HK-2 (cell line): ENCODE data around the gene CBFA2T3.
"Not testable (repeated sequence)": the region's sequence is repeated elsewhere in the genome, so short reads cannot be mapped to it uniquely, and the experiment has no call there.

ENCODE experiments used
- DNase-seq: peaks from one replicate; pipeline ENCODE4 v3.0.0-alpha.2; 2018; ENCODE audit not compliant: unreplicated experiment

Gene CBFA2T3

GRCh38 chr16:89013111-89013510, 36.1 kb upstream of the CBFA2T3 start:
- DNase-seq: no peak

DNA sequence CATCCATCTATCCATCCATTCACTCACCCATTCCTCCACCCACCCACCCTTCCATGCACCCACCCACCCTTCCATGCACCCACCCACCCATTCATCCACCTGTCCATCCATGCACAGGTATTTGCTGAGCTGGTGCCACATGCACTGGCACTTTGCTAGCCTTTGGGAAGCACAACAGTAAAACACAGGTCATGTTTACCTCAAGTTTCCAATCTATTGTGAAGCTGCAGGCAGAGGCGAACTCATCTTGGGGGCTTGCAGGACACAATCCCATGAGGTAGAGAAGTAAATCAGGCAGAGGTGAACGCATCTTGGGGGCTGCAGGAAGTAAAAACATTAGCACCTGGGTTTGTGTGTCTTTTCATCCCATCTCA, 35.6 kb upstream of the CBFA2T3 start:
- no peak for DNase-seq

- no peak for DNase-seq
Measured at GRCh38 chr16:89011909-89012621, 35.1 kb upstream of the CBFA2T3 start.

DNA sequence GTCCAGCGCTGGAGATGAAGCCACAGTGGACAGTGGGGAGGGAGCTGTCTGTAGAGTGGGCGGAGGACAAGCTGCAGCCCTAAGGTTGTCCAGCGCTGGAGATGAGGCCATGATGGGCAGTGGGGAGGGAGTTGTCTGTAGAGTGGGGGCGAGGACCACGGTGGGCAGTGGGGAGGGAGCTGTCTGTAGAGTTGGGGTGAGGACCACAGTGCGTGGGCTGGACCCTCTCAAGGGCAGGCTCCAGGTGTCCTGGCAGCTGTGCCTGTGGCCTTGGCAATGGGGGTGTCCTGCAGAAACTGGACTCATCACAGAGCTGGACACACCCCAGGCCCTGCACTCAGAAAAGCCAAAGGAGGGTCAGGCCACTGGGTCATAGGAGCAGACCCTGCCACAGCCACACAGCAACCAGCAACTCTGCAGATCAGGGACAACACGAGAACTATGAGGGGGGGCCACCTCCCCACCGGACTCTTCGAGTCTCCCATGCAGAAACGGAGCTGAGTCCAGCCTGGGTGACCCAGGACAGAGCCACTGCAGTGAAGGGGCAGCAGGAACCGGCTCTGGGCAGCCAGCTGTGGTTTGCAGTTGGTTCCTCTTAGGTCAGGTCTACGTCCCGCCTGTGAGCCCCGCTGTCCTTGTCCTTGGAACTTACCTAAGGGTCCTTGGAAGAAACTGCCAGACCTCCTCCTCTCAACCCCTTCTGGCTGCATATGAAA, 33.4 kb upstream of the CBFA2T3 start:
- DNase-seq: no peak

DNA sequence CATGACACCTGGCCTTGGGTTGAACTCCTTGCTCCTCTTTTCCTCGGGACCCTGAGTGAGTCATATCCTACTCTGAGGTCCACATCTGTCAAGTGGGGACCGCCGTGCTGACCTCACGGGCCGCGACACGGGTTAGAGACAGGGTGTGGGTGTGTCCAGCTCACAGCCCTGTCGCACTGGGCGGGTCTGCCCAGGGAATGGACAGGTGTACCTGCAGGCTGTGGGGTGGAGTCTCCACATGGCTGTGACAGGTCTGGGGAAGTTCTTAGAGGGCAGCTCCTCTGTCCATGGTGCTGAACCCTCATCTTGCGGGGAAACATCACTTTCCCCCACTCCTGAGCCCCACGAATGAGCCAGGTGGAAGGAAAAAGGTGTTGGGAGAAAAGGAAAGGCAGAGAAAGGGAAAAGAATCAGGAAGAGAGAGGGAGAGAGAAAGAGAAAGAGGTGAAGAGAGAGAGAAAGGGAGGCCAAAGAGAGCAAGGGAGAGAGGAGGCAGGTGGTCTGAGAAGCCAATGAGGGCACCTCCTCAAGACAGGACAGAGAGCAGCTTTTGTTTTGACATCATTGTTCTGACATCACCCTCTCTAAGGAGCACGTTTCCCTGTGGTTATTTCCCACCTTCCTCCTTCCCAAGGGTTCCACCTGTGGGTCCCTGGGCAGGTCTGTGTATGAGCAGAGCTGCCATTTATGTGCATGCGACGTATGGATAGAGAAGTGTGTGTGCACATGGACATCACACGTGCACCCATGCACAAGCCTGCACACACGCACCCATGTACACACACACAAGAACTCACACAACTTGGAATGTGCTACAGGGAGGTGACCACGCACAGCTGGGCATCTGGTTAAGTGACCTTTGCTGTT, 32.6 kb upstream of the CBFA2T3 start:
- DNase-seq: peak; percentile 23

GRCh38 chr16:89008796-89009195, 31.8 kb upstream of the CBFA2T3 start:
- DNase-seq: not testable (repeated sequence)

DNA sequence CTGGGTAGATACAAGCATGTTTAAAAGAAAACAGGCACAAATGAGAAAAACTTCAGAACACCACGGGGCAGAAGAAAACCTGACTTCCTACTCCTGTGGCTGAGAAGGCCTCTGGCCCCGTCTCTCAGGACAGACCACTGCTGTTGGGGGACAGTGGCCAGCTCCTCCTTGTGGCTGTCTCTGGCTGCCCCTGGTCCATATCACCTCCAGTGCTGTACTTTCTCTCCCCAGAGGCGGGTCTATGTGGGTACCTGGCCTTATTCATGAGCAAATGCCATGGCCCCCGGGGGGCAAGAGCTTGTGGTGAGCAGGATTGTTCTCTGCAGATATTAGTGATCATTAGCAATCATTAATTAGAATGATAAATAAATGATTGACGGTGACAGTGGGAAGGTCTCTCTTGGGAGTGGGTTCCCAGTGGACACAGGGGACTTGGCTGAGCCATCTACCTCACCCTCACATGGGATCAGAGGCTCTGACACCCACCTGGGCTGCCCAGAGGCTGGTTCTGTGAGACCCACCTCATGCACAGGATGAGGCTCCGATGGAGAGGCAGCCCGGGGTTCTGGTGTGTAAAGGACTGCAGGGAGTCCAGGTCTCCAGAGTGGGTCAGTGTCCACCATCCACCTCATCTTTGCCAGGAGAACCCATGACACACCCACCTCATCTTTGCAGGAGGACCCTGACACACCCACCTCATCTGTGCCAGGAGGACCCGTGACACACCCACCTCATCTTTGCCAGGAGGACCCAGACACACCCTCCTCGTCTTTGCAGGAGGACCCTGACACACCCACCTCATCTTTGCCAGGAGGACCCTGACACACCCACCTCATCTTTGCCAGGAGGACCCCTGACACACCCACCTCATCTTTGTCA, 30.6 kb upstream of the CBFA2T3 start:
- no peak for DNase-seq

GRCh38 chr16:89006036-89006752, 29.2 kb upstream of the CBFA2T3 start:
- no peak for DNase-seq

DNA sequence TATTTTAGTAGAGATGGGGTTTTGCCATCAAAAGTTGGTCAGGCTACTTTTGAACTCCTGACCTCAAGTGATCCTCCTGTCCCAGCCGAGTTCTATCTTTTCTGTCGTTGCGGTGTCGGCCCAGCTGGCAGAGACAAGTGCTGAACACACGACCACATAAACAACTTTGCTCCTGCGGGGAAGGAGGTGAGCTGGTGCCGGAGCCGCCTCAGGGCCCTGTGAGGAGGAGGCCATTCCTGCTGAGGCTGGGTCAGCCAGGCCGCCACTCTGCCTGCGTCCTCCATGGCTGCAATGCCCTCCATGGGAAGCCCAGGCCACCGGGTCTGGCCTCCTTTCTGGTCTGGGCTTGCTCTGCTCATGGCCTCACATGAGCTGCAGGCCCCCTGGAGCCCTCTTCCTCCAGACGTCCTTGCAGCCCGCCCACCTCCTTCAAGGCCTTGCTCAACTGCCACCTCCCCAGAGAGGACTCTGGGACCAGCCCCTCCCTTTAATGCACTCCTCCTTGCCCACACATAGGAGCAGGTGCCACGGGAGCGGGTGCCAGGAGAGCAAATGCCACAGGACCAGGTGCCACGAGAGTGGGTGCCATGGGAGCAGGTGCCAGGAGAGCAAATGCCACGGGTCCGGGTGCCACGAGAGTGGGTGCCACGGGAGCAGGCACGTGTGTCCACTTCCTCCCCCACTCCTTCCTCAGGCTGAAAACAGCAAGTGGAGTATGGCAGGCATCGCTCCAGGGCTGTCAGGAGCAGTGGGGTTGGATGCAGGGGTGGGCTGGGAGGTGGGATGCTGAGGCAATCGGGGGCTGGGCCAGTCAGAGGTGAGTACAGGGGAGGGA, 28.4 kb upstream of the CBFA2T3 start:
- no peak for DNase-seq

DNA sequence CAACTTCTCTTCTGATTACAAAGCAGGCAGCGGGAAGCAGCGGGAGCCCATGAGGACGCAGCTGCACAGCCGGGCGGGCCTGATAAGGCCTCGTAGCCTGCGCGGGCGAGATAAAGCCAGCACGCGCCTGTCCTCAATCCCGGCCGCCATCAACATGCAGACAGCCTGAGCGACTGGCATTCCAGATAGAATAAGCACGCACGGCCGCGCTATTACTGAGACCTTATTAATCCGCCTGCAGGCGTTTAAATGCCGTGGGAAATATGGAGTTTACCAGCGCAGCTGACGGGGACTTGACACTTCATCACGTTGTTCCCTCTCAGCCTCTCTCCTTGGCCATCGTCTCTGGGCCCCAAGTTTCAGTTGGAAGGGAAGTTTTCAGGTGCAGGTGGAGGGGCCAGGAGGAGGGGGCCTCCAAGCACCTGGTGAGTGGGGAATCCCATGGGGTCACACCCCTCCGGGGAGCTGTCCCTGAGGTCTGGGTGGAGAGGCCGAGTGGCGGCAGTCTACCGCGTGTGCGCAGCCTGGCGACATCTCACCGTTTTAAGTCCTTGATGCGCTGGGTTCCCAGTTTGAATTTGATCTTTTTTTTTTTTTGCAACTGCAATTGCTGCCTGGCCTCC, 27.3 kb upstream of the CBFA2T3 start:
- DNase-seq: no peak

DNA sequence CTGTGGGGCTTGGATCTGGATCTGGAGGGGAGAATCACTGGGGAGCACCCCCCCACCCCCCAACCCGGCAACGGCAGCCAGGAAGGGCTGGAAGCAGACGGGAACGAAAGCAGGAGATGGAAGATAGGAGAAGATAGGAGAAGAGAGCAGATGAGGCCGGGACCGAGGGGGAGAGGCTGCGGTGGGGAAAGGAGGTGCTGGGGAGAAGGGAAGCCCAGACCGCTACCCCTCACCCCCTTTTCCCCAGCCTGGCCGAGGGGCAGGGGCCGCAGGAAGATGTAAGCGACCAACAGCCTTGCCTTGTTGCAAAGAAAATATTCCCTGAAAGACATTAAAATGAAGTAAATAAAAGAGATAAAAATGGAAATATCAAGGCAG, 26.8 kb upstream of the CBFA2T3 start:
- no peak for DNase-seq

DNA sequence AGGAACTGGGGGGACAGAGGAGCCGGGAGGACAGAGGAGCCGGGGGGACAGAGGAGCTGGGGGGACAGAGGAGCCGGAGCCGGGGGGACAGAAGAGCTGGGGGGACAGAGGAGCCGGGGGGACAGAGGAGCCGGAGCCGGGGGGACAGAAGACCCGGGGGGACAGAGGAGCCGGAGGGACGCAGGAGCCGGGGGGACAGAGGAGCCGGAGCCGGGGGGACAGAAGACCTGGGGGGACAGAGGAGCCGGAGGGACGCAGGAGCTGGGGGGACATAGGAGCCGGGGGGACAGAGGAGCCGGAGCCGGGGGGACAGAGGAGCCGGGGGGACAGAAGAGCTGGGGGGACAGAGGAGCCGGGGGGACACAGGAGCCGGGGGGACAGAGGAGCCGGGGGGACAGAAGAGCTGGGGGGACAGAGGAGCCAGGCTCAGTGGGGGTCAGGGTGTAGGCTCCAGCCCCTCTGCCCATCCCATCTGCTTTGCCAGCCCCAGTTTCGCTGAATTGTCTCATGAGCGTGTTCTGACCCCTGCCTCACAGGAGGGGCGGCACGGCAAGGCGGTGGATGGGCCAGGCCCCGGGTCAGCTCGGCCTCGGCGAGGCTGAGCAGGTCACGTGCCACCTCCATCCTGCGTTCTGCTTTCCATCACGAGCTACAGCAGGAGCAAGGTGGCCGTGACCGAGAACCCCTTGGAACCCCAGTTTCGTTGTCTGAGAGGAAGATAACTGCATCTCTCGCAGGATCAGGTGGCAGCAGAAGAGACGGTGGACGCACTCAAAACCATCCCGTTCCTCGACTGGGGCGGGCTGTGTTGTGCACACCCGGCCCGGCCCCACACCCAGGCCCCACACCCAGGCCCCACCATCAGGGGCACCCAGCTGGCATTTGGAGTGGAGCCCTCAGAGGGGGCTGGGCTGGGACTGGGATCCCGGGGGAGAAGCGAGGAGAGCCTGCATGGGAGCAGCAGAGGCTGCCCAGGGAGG, 26.1 kb upstream of the CBFA2T3 start:
- no peak for DNase-seq

GRCh38 chr16:89002081-89002480, 25.1 kb upstream of the CBFA2T3 start:
- not testable (repeated sequence) for DNase-seq

DNA sequence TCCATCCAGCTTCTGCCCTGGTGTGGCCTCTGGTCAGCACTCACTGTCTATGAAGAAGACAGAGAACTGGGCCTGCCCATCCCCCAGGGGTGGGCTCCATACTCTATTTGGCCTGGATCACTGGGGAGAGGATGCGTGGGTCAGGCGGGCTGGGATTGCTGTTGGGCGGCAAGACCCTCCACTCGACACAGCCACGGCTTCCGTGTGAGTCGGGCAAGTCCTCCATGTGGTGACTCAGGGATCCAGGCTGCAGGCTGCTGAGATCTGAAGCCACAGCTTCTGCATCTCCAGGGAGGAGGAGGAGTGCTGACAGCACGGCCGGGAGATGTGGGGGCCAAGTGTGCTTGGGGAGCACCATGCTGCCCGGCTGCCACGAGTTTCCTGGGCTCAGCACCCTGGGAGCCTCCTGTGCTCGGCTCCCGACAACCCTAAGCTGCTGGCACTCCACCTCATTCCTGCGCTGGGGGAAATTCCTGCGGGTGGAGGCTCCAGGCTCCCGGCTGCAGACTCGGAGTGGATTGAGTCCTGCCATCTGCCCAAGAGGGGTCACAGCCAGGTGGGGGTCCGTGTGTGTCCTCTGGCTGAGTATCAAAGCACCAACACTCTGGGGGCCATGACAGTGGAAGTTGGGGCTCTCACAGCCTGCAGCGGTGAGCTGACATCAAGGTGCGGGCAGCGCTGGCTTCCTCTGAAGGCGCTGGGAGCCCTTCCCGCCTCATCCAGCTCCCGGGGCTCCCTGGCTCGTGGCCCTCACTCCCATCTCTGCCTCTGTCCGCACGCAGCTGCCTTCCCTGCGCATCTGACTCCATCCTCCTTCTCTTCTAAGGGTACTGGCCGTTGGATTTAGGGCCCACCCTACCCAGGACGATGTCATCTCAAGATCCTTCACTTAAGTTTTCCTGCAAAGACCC, 24.4 kb upstream of the CBFA2T3 start:
- DNase-seq: no peak

DNA sequence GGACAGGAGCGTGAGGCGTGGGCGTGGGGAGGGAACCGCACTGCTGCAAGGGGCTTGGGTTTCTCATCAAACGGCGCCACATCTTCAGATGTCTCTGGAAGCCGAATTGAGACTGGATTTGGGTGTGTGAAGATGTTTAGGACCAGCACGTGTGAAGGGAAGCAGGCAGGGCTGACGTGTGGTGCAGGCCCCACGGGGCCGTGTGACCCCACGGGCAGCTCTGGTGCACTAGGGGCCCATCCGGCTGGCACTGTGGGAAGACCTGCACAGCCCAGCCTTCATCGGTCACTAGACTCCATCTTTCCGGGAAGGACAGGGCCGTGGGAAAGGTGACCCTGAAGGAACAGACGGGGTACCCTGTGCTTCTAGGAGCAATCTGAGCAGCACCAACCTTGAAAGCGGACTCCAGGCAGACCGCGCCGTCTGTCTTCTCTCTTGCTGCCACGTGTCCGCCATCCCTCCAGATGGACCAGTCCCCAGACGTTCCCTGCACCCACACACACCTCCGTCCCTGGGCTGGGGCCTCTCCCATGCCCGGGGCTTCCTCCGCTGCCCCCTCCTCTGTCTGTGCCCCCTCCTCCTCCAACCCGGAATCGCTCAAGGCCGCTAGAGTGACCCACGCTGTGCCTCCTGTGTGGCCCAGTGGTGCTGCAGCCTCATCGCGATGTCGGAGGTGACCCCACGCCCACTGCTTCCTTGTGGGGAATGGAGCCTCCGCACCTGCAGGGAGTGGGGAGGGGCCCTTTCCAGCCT, 23.4 kb upstream of the CBFA2T3 start:
- DNase-seq: no peak

- no peak for DNase-seq
Measured at GRCh38 chr16:88999457-89000206, 22.6 kb upstream of the CBFA2T3 start.
